SK-N-SH (cell line): Measurements from ENCODE around the gene SCNN1A.

ENCODE experiments used
- CHD2 ChIP-seq: fragments of 150-350 bp; IDR thresholded peaks from 2 replicates; pipeline ENCODE4 v1.6.1; 2018; ENCODE audit warnings: low read length; ENCODE audit not compliant: partially characterized antibody
- EP300 ChIP-seq, 2 experiments: IDR thresholded peaks; 2 replicates each; pipeline versions ENCODE4 v1.4.0 to v1.6.1; 2012; ENCODE audit warnings: borderline replicate concordance in 1 of 2, low read depth in 1 of 2, low read length in 1 of 2
- EZH2phosphoT487 ChIP-seq: fragments of 200-600 bp; sonication (generic); IDR thresholded peaks from 2 replicates; pipeline ENCODE4 v1.6.1; 2017; ENCODE audit warnings: low read depth, mixed run types, mild to moderate bottlenecking, antibody characterized with exemption, moderate library complexity, borderline replicate concordance
- GATA2 ChIP-seq: sonication (generic); formaldehyde crosslinking; IDR thresholded peaks from 2 replicates; pipeline ENCODE4 v1.5.0; 2020; ENCODE audit warnings: mild to moderate bottlenecking, missing genetic modification reagents
- POLR2AphosphoS5 ChIP-seq: IDR thresholded peaks from 2 replicates; pipeline ENCODE4 v1.6.1; 2012; ENCODE audit warnings: low read depth, low read length
- RAD21 ChIP-seq: IDR thresholded peaks from 2 replicates; pipeline ENCODE4 v1.6.1; 2012; ENCODE audit warnings: mild to moderate bottlenecking, low read length
- TAF1 ChIP-seq: IDR thresholded peaks from 2 replicates; pipeline ENCODE4 v1.6.1; 2012; ENCODE audit warnings: low read depth, mild to moderate bottlenecking, low read length, moderate library complexity, borderline replicate concordance
- TEAD4 ChIP-seq: IDR thresholded peaks from 2 replicates; pipeline ENCODE4 v1.4.0; 2012; ENCODE audit warnings: mild to moderate bottlenecking, borderline replicate concordance; ENCODE audit not compliant: insufficient read depth
- TF ChIP-seq, protein P1 (sequence below): fragments of 200-600 bp; sonication (generic); IDR thresholded peaks from 2 replicates; pipeline ENCODE4 v1.6.1; 2017; ENCODE audit warnings: antibody characterized with exemption, mild to moderate bottlenecking, moderate library complexity
- TF ChIP-seq, protein P2 (sequence below): fragments of 150-350 bp; IDR thresholded peaks from 2 replicates; pipeline ENCODE4 v1.6.1; 2017; ENCODE audit warnings: antibody characterized with exemption, low read length, low read depth, borderline replicate concordance

DNA sequence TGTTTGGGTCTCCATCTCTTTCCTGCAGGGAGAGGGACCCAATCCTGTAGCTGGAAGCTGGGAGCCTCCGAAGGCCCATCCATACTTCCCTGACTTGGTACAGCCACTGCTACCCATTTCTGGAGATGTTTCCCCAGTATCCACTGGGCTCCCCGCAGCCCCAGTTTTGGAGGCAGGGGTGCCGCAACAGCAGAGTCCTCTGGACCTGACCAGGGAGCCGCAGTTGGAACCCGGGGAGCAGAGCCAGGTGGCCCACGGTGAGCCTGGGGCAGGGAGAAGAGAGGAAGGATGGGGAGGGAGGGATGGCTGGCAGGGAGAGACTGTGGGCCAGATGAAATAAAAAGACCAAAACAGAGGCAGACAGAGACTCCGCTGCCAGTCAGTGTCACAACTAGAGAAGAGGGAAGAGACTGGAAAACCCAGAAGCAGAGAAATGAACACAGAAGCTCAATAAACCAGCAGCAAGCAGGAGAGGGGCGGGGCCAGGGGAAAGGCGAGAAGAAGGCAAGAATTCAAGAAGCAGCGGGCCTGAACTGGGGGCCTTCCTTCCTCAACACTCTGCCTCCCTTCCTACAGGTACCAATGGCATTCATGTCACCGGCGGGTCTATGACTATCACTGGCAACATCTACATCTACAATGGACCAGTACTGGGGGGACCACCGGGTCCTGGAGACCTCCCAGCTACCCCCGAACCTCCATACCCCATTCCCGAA is 14.9 kb upstream of the SCNN1A start:
- no peak for TF ChIP-seq EP300 (IDR thresholded peaks at IDR 0.05; ENCODE audit: borderline replicate concordance in 1 of 2, low read depth in 1 of 2, low read length in 1 of 2)
- no peak for TF ChIP-seq CHD2
- TF ChIP-seq, protein P1, sequence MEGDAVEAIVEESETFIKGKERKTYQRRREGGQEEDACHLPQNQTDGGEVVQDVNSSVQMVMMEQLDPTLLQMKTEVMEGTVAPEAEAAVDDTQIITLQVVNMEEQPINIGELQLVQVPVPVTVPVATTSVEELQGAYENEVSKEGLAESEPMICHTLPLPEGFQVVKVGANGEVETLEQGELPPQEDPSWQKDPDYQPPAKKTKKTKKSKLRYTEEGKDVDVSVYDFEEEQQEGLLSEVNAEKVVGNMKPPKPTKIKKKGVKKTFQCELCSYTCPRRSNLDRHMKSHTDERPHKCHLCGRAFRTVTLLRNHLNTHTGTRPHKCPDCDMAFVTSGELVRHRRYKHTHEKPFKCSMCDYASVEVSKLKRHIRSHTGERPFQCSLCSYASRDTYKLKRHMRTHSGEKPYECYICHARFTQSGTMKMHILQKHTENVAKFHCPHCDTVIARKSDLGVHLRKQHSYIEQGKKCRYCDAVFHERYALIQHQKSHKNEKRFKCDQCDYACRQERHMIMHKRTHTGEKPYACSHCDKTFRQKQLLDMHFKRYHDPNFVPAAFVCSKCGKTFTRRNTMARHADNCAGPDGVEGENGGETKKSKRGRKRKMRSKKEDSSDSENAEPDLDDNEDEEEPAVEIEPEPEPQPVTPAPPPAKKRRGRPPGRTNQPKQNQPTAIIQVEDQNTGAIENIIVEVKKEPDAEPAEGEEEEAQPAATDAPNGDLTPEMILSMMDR, result no peak
- TF ChIP-seq, protein P2, sequence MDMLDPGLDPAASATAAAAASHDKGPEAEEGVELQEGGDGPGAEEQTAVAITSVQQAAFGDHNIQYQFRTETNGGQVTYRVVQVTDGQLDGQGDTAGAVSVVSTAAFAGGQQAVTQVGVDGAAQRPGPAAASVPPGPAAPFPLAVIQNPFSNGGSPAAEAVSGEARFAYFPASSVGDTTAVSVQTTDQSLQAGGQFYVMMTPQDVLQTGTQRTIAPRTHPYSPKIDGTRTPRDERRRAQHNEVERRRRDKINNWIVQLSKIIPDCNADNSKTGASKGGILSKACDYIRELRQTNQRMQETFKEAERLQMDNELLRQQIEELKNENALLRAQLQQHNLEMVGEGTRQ, result no peak
- no peak for TF ChIP-seq RAD21
- TF ChIP-seq TEAD4, result no peak
- TF ChIP-seq EZH2phosphoT487, result no peak
- TF ChIP-seq GATA2 (CRISPR knock-in tag), result no peak
- no peak for TF ChIP-seq TAF1
- no peak for TF ChIP-seq POLR2AphosphoS5
